Measurements from ENCODE around the gene PLXNA4.
A peak's percentile ranks its signal among the peaks of the same experiment; 100 is the strongest.

PLXNA4 gene

DNA sequence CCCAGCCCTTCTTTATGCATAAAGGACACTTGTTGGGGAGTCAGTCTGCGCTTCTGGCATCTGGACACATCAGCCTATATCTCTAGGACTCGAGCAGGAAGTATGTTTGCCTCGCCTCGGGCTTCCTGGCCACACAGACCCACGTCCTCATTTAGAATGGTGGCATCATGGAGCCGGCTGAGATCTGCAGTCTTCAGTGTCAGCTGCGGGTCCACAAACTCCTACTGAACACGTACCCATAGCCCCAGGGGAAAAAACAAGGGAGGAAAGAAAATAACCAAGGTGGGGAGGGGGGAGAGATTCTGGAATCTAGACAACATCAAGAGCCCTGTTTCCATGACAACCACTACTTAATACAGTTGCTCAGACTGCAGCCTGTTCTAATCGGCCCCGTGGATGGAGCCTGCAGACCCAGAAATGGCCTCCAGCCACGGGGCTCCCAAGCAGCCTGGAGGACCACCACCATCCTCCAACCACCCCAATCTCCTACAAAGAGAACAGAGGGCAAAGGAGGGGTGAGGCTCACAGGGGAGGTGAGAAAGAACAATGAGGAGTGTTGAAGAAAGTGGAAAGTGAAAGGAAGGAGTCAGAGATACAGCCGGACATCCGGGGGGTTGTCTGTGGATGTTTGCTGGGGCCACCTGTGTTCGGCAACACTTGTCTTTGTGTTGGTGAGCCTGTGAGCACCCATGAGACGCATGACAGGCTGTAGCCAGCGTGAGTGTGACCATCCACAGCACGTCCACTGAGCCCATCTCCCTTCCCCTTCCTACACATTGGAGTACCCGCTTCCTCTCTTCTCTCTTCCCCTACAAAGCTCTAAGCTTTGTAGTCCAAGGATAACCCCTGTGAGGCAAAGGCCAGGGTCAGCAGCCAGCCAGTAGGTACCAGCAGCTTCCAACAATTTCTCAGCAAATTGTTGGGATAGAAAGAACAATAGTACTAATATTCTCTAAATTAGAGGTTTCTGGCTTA, 141.0 kb downstream of the PLXNA4 start:
- no peak for DNase-seq

DNA sequence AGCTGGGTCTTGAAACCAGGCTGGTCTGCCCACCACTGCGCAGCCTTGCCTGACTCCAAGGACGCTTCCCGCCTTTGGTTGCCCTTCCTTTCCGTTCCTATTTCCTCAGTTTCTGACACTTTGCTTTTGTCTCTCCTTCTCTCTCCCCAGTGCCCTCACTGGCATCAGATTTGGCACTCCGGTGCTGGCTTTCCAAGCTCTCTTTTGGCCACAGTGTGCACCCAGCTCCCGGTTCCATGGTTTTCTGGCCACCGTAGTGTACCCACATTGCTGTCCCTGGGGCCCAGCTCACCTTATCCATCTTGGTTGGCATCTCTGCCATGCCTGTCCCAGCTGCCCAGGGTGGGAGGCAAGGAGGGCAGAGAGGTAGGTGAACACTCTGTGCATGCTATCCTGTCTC, 142.2 kb downstream of the PLXNA4 start:
- DNase-seq, result no peak

GRCh38 chr7:132433301-132433700, 143.0 kb downstream of the PLXNA4 start:
- no peak for DNase-seq

DNA sequence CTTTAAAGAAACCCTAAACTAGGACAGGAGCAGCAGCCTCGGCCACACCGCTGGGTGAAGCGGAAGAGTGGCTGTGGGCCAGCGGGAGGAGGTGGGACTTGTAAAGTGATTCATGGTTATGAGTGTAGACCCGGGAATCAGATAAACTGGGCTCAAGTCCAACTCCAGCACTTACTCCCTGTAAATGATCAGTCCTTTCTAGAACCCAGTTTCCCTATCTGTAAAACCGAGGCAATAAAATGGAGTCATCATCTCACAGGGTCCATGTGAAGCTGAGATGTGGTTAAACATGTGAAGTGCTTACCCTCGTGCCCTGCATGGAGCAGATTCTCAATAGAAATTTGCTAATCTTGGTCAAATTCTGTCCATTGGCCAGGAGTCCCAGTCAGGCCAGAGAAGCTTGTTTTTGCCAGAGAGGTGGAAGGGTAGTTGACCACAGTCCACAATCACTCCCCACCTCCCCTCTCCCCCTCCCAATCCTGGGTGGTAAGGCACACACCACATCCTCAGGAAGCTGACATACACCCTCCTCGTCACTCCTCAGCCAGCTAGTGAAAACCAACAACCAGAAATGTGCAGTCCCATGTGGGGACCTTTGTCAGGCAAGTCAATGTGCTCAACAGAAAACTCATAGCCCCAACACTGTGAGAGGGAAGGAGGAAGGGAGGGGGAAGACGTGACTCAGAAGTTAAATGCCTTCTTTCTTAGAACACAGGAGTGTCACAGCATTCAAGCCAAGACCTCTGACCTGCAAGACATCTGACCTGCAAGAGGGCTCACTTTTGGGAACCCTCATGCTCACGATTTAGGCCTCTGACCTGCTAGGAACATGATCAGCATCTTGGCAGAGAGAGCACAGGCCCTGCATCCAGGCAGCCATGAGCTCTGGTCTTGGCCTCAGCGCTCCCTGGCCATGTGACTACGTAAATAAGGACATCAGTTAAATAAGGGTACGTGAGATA, 145.1 kb downstream of the PLXNA4 start:
- DNase-seq, result peak; percentile 10

DNA sequence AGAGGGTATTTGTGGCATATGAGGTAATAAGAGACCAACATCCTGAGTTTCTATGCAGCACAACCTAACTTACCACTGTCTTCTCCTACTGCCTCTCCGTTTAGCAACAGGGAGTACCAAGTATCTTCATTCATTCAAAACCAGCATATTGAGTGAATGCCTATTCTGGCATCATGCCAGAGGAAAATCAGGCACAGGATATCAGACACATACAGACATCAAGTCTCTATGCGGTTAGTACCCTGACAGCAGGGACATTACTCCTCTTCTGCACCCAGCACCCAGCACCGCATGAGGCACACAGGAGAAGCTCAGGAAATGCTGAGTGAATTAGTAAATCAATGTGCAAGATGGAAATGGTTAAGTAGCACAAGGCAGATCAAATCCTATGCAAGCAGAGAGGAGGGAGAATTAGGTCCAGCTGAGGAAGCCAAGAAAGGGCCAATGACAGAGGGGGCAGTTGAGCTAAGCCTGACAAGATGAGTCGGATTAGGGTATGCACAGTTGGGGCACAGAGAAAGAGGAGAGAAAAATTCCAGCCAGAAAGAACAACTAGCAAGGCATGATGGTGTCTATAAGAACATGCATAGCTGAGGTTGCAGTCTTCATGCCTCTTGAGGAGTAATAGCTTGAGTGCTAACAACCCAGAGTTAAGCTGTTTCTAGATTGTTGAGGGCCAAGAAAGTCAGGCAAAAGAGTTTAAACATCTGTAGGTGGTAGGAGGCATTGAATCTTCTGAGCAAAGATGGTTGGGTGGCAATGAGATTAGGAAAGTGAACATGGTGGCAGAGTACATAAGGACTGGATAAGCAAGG, 146.0 kb downstream of the PLXNA4 start:
- no peak for DNase-seq

GRCh38 chr7:132429181-132429580, 147.1 kb downstream of the PLXNA4 start:
- DNase-seq, result no peak

GRCh38 chr7:132428247-132428919, 147.9 kb downstream of the PLXNA4 start:
- no peak for DNase-seq

- no peak for DNase-seq
These were observed 150.3 kb downstream of the PLXNA4 start for GRCh38 chr7:132425942-132426341.

- no peak for DNase-seq
These were observed 151.2 kb downstream of the PLXNA4 start for GRCh38 chr7:132424821-132425724.

GRCh38 chr7:132424277-132424676, 152.0 kb downstream of the PLXNA4 start:
- DNase-seq, result no peak

DNA sequence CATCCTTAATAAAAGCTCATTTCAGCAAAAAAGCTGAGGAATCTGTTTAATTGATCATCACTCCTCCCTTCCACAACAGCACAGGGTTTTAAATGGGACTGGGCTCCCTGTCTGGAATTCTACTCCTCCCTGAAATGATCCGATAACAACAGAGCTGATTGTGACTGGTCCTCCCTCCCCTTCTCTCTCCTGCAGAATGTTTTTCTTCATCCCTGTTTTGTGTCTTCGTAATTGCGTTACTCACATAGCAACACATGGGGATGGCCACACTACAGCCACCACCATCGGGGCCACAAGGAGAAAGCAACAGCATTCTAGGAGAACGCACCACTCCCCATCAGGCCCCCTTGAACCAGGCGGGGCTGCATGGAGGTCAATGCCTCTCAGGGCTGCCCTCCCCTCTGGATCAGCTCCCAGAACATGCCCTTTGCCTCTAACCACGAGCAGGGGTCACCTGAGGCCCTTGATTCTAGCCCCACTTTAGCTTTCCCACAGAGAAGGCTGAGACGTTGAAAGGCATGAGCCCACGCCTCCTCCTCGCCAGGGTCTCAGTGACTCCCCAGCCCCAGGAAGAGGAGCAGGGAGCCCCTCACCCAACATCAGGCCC, 152.6 kb downstream of the PLXNA4 start:
- DNase-seq, result no peak

DNA sequence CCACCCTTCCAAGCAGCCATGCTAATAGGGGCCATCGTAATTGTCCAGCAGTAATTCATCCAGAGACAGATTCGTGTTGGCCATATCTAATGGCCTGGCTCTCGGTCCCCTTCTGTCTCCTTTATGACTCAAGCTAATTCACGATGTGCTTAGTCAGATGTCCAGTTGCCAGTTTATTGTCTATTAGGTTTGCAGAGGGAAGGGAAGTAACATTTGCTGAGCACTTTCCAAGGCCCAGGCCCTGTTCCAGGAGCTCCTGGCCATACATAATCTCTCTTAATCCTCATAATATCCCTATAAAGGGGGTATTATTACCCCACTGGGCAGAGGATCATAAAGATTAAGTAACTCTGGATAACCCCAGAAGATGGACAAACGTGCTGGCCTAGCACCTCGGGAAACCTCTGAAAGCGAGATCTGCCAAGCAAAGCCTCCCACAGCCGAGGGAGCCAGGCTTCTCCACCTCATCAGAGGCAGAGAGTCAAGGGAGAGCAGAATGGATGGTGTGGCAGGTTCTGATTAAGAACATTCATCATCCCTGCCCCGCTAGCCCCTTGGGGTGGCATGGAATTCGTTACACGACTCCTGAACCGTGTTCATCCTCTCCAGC, 153.7 kb downstream of the PLXNA4 start:
- DNase-seq, result no peak

DNA sequence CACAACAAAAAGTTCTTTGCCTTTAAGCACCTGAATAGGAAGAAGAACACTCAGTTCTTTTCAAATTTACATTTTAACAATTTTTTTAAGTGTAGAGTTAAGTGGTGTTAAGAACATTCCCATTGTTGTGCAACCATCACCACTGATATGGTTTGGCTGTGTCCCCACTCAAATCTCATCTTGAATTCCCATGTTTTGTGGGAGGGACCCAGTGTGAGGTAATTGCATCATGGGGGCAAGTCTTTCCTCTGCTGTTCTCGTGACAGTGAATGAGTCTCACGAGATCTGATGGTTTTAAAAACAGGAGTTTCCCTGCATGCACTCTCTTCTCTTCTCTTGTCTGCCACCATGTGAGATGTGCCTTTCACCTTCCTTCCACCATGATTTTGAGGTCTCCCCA, 155.7 kb downstream of the PLXNA4 start:
- DNase-seq, result no peak

GRCh38 chr7:132419542-132419941, 156.7 kb downstream of the PLXNA4 start:
- DNase-seq, result no peak

DNA sequence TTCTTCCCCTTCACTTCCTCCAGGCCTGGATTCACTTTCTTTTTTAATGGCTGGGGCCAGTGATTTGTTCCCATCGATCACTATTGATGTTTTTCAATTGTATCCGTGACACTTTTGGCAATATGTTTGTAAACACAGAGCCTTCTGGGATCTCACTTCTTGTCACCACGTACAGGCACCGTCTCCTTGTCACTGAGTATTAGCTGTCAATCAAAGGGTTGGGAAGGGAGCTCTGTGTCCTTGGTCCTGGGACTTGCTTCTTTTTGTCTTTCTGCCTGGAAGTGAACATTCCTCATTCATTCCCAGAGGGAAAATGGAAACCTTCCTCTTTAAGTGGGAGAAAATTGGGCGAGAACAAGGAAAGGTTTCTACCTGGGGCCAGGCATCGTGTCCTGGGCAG, 157.4 kb downstream of the PLXNA4 start:
- no peak for DNase-seq

DNA sequence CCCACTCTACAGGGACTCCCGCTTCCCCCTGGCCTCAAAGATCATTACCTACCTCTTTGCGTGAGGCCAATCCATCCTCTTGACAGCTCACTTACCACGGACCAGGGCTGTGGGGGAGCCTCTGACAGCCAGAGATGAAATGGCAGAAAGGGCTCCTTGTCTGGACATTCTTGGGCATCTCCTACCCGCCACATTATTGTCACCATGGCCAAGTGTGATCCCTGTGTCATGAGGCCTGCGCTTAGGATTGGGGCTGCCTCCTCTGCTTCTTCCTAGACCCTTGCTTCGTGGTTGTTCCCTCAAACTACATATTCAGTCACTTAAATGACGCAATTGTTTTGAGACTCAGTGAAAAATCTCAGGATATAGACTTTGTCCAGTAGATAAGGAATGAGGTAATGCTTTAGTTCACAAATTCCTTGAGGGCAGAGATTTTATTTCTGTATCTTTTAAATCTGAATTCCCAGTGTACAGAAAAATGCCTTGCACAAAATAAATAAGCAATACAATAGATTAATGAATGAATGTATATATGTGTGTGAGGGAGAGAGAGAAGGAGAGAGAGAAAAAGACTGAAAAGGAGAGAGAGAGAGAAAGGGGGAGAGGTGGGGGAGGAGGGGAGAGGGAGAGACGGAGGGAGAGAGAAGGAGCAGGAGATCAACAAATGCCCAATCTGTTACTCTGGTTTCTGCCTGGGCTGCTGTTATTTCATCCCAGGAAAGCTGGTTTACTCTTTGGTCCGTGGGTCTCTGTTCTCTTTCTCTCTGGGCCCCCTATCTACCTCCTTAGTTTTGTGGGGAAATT, 159.0 kb downstream of the PLXNA4 start:
- no peak for DNase-seq

DNA sequence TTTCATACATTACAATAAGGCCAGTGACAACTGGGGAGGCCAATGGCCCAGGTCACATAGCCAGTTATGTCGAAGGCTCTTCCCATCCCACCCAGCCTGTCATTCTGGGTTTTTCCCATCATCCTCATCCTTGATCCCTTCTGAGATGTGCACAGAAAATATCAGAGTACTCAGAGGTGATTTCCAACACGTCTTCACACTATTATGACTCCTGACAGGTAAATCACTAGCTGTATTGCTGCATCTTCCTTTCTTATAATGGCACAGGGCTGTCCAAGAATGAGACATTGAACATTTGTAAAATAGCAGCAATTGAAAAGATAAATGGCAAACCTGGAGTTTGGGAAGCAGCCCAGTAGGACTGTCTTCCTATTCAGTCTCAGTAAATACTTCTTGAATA, 159.9 kb downstream of the PLXNA4 start:
- DNase-seq, result no peak

DNA sequence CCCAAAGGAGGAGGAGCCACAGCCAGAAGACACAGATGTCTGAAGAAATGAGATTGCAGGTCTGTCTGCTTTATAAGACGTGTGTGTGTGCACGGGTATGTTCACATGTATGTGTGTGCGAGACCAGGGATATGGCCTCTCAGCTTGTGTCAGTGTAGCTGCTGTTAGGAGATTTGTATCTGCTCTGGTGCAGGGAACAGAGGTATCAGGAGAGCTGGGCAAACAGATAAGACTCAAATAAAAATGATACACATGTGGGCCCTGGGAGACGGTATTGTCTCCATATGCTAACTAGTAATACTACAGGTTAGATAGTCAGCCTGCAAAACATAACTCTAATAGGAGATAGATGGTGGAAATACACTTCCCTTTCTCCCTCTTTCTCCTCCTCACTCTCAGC, 161.0 kb downstream of the PLXNA4 start:
- no peak for DNase-seq

DNA sequence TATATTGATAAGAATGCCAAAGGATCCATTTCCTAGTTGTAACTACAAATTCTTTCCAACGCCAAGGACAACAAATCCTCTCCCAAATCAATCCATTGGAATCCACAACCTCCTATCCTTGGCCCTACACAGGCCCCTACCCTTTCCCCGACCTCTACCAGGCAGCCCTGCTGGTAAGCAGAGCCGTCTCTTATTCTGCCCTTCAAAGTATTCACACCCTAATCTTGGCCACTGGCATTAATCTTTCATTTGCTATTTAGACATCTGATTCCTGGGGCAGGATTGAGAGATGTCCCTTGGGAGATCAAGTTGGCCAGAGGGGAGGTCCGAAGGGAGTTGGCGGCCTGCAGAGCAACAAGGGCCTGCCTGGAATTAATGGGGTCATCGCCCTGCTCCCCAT, 161.4 kb downstream of the PLXNA4 start:
- DNase-seq, result no peak

Measured in activated CD4-positive, alpha-beta T cell treated with anti-CD3 and anti-CD28 coated beads for 1 hour (primary cell).